GM18499 (cell line): ENCODE measurements around the gene PPP2R2D.
"Not testable (repeated sequence)": the region's sequence is repeated elsewhere in the genome, so short reads cannot be mapped to it uniquely, and the experiment has no call there.

Source experiments
- ATAC-seq: cut with Tn5 transposase; IDR thresholded peaks from one replicate; pipeline ENCODE4 v1.9.1; 2021; ENCODE audit warnings: moderate number of reproducible peaks; ENCODE audit not compliant: insufficient read depth, unreplicated experiment

PPP2R2D gene

DNA sequence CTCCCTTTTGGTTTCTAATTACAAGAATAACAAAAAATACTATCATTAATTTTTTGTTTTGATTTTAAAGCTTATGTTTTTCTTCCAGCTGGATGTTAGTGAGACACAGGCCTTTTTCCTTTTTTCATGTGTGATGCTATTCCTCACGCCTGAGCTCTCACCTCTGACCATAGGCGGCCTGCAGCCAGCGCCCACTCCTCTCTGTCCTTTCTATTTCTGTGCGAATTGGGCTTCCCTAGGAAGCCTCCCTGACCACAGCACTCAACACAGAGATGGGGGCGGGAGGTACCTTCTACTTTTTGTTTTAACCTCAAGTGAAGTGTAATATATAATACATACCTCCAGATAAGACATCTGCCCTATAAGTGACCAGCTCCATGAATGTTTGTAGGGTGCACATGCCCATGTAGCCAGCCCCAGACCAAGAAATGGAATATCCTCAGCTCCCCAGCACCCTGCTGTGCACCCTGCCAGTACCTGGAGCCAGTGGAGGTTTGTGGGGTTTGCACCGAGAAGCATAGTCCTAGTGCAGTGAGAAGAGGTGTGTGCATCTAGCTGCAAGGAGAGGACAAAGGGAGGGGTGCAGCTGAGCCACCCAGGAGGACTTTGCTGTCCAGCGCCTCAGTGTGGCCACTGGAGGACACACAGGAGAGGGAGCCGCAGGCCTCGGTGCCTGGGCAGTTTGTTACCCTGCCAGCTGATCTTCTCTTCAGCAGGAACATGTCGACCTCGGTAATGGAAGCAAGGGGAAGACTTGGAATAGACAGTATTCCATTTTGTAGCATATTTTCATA is 42.4 kb downstream of the PPP2R2D start:
- ATAC-seq, result no peak

GRCh38 chr10:131944412-131944811 is 43.6 kb downstream of the PPP2R2D start:
- ATAC-seq, result no peak

- no peak for ATAC-seq
Observed at GRCh38 chr10:131944976-131945695, 44.3 kb downstream of the PPP2R2D start.

DNA sequence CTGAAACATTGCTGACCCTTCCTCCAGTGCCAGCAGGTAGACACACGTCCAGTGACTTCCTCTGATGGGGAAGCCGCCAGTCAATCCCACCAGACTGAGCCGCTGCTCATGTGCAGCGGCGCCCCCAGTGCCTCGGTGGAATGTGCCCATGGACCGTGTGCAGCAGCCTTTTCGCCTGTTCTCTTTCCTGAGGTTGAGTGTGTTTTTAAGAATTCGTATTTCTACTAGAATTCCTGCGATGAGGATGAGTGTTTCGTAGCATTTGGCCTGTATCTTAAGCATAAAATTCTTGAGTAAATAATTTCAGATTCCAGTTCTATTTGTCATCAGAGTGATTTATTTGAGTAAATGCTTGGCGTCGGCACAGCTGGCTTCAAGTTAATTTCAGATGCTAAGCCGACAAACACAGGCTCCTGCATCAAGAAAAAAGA is 45.5 kb downstream of the PPP2R2D start:
- no peak for ATAC-seq

- ATAC-seq, result no peak
Observed at GRCh38 chr10:131946880-131947279, 46.1 kb downstream of the PPP2R2D start.

DNA sequence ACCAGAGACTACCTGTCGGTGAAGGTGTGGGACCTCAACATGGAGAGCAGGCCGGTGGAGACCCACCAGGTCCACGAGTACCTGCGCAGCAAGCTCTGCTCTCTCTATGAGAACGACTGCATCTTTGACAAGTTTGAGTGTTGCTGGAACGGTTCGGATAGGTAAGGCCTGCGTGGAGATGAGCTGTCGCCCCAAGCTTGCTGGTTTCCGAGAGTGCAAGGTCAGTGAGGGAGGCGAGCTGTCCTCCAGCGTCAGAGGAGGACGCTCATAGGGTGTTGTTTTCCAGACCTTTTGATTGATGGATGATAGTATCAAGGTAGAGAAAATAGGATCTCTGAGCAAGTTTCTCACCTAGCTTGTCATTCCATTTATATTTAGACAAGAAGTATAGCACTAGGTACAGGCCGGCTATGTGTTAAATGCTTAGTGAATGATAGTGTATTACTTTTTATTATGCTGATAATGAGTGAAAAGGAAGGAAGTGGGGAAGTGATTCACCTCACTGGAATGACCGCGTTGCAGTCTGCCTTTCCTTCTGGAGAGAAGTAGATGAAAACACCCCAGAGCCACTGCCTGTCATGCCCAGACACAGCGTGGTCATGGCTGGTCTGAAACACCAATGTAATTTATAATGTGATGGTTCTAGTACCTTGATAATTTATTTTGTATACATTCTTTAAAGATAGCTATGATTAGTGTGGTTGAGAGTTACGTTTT is 47.0 kb downstream of the PPP2R2D start:
- ATAC-seq, result no peak

DNA sequence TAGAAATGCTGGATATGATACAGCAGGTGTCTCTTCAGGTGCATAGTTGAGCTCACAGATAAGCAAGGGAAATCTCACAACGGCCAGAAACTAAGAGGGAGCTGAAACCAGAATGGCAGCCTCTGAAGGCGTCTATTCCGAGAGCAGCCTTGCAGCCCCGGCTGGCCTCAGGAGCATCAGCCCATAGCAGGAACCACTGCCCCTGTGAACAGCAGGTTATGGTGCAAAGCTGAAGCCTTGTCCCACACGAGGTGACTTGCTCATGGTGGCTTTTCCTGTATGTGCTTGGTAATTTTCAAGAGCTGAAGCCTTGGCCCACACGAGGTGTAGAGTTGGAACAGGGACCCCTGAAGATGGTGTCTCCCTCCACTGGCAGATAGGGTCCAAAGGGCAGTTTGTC is 47.7 kb downstream of the PPP2R2D start:
- ATAC-seq, result no peak

DNA sequence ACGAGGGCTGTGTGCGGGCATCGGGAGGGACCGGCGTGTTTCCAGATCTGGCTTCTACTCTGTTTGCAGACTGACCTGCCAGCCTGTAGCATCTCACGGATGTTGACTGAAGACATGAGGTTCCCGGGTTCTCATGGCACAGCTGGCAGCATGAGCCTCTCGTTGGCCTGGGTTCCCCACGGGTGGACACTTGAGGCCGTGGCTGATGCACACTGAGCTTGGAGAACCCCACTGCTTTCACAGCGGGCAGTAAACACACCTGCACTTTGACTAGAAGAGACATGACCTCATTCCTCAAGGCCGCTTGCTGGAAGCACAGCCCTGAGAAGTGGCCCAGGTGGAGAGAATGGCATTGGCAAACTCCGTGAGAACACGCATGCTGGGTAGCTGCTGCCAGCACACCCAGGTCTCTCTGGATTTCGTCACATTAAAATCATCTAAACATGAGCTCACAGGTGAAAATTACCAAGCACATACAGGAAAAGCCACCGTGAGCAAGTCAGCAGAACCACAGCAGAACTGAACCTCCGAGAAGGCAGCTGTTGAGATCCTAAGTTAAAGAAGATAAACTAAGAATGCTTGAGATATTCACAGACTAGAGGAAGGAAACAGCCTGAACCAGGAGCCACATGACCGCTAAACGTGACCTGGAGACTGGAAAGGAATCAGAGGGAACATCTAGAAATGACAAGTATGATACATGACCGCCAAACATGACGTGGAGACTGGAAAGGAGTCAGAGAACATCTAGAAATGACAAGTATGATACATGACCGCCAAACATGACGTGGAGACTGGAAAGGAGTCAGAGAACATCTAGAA is 48.4 kb downstream of the PPP2R2D start:
- ATAC-seq, result no peak

GRCh38 chr10:131949908-131950307 is 49.1 kb downstream of the PPP2R2D start:
- ATAC-seq, result not testable (repeated sequence)

DNA sequence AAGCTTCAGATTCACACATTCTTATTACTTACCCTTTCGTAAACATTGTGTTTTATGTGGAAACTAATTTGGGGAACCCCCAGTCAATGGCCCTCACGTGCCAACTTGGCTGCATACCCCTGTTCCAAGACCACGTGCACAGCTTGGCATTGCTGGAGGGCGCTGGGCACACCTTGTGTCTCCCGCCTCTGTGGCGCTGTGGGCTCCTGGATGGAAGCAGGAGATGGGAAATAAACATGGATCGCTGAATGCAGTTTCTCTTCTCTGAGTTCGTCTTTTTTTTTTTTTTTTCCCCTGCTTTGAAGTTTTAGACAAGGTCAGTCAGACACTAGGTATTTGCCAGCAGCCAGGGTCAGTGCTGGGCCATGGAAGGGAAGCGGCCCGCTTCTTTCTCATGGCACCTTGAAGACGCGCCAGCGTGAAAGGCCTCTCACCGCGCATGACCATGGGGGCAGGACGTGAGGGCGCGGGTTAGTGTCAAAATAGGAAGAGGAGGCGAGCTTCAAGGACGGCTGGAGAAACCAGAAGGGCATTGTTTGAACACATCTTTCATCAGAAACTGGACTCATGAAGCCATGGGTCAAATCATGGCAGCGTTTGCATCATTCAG is 53.7 kb downstream of the PPP2R2D start:
- no peak for ATAC-seq

DNA sequence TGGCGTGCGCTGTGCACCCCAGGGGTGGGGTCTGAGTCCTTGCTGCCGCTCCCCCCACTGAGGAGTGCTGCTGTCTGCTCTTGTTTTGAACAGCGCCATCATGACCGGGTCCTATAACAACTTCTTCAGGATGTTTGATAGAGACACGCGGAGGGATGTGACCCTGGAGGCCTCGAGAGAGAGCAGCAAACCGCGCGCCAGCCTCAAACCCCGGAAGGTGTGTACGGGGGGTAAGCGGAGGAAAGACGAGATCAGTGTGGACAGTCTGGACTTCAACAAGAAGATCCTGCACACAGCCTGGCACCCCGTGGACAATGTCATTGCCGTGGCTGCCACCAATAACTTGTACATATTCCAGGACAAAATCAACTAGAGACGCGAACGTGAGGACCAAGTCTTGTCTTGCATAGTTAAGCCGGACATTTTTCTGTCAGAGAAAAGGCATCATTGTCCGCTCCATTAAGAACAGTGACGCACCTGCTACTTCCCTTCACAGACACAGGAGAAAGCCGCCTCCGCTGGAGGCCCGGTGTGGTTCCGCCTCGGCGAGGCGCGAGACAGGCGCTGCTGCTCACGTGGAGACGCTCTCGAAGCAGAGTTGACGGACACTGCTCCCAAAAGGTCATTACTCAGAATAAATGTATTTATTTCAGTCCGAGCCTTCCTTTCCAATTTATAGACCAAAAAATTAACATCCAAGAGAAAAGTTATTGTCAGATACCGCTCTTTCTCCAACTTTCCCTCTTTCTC is 55.0 kb downstream of the PPP2R2D start:
- ATAC-seq, result no peak

DNA sequence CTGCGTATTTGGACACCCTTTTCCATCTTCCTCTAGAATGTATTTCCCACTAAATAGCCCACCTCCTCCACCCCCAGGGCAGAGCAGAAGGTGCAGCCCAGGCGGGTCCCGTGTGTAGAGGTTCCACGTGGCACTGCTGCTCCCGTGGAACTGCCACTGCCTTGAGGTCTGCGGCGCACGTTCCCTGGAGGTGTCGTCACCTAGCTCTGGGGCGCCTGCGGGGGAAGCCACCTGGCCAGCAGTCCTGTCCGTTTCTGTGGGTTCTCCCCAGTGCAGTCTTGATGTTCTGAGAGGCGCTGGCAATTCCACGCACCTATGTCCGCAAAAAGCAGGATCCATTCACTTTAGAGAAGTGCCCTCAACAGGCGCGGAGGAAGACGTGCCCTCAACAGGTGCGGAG is 59.0 kb downstream of the PPP2R2D start:
- ATAC-seq, result no peak

DNA sequence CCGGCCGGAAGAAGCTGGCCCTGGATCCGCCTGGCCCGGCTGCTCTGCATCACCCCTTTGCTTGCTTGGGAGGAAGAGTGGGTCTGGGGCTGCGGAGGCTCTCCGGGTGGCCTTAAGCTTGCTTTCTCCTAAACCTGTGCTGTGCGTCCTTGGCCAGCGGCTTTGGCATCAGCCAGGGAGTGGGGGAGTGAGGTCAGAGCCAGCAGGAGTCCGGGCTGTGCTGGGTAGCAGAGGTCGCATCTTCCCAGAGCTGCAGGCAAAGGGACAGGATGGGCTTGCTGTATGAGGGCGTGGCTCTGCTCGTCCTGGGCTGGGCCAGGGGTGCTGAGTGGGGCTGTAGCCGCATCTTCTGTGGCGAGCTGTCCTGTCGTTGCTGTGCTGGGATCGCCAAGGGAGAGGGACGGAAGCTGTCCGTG is 59.8 kb downstream of the PPP2R2D start:
- no peak for ATAC-seq

- no peak for ATAC-seq
Observed at GRCh38 chr10:131961047-131961776, 60.4 kb downstream of the PPP2R2D start.

DNA sequence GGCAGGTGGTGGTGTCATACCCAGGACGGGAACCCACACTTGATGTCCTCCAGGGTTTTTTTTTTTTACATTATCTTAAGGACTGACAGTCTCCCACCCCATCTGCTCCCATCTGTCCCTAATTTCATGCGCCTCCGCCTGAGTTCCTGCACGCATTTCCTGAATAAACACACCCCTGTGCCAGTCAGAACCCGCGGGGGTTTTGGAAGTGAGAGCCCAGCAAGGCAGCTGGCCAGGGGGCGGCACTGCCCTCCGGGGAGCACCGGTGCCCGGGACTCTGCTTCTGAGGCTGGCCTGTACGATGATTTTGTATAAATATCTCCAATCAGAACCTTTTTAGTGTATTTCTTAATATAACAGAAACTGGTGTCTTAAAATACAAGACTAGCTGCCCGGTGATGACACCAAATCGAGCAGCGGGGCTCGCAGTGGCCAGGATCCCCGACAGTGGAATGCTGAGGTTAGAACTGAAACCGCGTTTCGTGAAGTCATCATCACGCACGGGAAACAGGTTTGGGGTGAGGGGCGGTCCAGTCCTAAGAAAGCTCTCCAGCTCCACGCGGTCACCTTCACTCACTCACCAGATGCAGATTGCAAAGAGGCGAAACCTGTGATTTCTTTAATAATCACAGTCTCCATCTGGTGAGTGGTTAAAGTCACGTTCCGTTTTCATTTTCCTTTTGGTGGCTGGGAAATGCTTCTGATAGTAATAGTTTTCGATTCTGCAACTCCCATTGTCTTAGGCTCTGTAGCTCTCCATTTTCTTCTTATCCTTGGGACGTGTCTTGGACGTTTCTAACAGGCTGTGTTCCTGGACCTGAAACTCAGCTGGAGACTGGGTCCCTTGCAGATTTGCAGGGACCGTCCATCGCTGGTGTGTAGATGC is 61.2 kb downstream of the PPP2R2D start:
- ATAC-seq, result no peak

GRCh38 chr10:131963350-131963749 is 62.5 kb downstream of the PPP2R2D start:
- no peak for ATAC-seq

GRCh38 chr10:131963811-131964210 is 63.0 kb downstream of the PPP2R2D start:
- ATAC-seq, result no peak

DNA sequence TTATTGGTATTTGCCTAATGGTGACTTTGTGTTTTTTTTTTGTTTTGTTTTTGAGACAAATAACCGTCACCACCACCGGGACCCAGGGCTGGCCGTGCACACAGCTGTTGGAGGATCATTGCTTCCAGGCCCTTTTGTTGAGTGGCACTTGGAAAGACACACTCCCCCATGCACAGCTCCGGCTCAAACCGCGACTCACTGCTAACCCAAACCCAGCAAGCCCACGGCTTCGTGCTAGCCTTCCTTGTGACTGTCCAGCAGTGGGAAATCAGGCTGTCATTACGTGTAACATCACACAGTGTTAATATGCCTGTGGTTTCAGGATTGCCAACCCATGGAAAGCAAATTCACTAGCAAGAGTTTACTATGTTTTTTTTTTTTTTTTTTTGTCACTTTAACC is 63.5 kb downstream of the PPP2R2D start:
- ATAC-seq, result no peak
